ENCODE measurements around the gene COL19A1.

GRCh38 chr6:70045413-70045812, 179.1 kb downstream of the COL19A1 start:
- TF ChIP-seq CTCF (IDR thresholded peaks at IDR 0.05) = no peak
- TF ChIP-seq POLR2AphosphoS5 (IDR thresholded peaks at IDR 0.05) = no peak
- TF ChIP-seq POLR2A (IDR thresholded peaks at IDR 0.05) = no peak

All from prostate gland (tissue), 2 donors.